OCI-LY3 (cell line): ENCODE data around the gene TBCA.

Experiments
- H2AFZ ChIP-seq: fragments of 200-600, 300-600 bp; shearing (Covaris generic); 2 replicates; pipeline ENCODE4 v1.6.0; 2014; ENCODE audit warnings: antibody characterized with exemption, low read depth, low read length
- H3K27ac ChIP-seq: fragments of 200-600, 300-600 bp; sonication (generic); 2 replicates; pipeline ENCODE4 v1.5.1; 2014; ENCODE audit warnings: mild to moderate bottlenecking, low read length, moderate library complexity, mixed read lengths
- H3K27me3 ChIP-seq: fragments of 200-600, 300-600 bp; sonication (generic); 2 replicates; pipeline ENCODE4 v1.6.1; 2014; ENCODE audit warnings: low read depth, low read length, mixed read lengths
- H3K36me3 ChIP-seq: fragments of 200-600, 300-600 bp; sonication (generic); replicated peaks from 2 replicates; pipeline ENCODE3; 2014; ENCODE audit warnings: low read depth, low read length, mixed read lengths
- H3K4me1 ChIP-seq: fragments of 300-600, 200-600 bp; sonication (generic); 2 replicates; pipeline ENCODE4 v1.6.1; 2014; ENCODE audit warnings: low read length, mixed read lengths
- H3K4me2 ChIP-seq: fragments of 200-600, 300-600 bp; sonication (generic); 2 replicates; pipeline ENCODE4 v1.6.1; 2014; ENCODE audit warnings: low read length, mixed read lengths
- H3K4me3 ChIP-seq: fragments of 300-600, 200-600 bp; sonication (generic); 2 replicates; pipeline ENCODE4 v1.5.1; 2014; ENCODE audit warnings: antibody characterized with exemption, mild to moderate bottlenecking, low read length, moderate library complexity
- H3K79me2 ChIP-seq: fragments of 300-600, 200-600 bp; shearing (Covaris generic); 2 replicates; pipeline ENCODE4 v1.6.1; 2014; ENCODE audit warnings: mild to moderate bottlenecking, low read length, mixed read lengths
- H3K9ac ChIP-seq: fragments of 300-600, 200-600 bp; shearing (Covaris generic); 2 replicates; pipeline ENCODE4 v1.6.0; 2014; ENCODE audit warnings: mild to moderate bottlenecking, low read length, moderate library complexity
- H3K9me3 ChIP-seq: fragments of 200-600, 300-600 bp; shearing (Covaris generic); 2 replicates; pipeline ENCODE4 v1.6.1; 2014; ENCODE audit warnings: low read length, mixed read lengths; ENCODE audit not compliant: insufficient read depth
- H4K20me1 ChIP-seq: fragments of 200-600, 300-600 bp; sonication (generic); 2 replicates; pipeline ENCODE4 v1.6.1; 2016; ENCODE audit warnings: low read length, mixed read lengths; ENCODE audit not compliant: insufficient read depth
- EZH2phosphoT487 ChIP-seq: fragments of 200-600 bp; shearing (Covaris generic); IDR thresholded peaks from 2 replicates; pipeline ENCODE4 v1.6.1; 2018; ENCODE audit warnings: antibody characterized with exemption, mixed run types, low read depth
- TF ChIP-seq, protein P1 (sequence below): fragments of 200-600, 300-600 bp; sonication (generic); IDR thresholded peaks from 2 replicates; pipeline ENCODE4 v1.5.1; 2014; ENCODE audit warnings: antibody characterized with exemption, low read length, low read depth

Gene TBCA

DNA sequence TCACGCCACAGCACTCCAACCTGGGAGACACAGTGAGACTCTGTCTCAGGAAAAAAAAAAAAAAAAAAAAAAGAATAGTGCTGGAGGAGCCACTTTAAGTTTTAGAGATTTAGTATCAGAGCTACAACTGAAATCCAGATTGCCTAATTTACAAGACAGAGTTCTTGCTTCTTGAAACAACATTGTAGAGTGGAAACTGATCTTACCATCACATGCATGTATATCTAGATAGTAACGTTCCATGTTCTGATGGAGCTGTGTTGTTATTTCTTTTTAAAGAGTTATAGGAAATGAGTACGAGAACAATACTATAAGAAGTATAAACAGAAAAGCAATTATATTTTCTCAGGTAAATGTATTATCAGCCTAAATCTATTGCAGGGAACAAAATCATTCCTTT is 48.9 kb downstream of the TBCA start:
- Histone ChIP-seq H3K9ac (no peak overlapping the region), H2AFZ (no peak overlapping the region), H3K36me3 (peaks cover 2% of the 10 kb centered on the region), H3K27ac (no peak overlapping the region), H3K4me3 (no peak overlapping the region), H4K20me1 (peaks cover 23% of the 10 kb centered on the region), H3K9me3 (no peaks in the 10 kb centered on the region), H3K27me3 (no peaks in the 10 kb centered on the region), H3K4me2 (no peak overlapping the region), H3K79me2 (peaks cover 66% of the 10 kb centered on the region), H3K4me1 (no peaks in the 10 kb centered on the region)
- TF ChIP-seq, protein P1, sequence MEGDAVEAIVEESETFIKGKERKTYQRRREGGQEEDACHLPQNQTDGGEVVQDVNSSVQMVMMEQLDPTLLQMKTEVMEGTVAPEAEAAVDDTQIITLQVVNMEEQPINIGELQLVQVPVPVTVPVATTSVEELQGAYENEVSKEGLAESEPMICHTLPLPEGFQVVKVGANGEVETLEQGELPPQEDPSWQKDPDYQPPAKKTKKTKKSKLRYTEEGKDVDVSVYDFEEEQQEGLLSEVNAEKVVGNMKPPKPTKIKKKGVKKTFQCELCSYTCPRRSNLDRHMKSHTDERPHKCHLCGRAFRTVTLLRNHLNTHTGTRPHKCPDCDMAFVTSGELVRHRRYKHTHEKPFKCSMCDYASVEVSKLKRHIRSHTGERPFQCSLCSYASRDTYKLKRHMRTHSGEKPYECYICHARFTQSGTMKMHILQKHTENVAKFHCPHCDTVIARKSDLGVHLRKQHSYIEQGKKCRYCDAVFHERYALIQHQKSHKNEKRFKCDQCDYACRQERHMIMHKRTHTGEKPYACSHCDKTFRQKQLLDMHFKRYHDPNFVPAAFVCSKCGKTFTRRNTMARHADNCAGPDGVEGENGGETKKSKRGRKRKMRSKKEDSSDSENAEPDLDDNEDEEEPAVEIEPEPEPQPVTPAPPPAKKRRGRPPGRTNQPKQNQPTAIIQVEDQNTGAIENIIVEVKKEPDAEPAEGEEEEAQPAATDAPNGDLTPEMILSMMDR = no peak
- TF ChIP-seq EZH2phosphoT487 = no peak

DNA sequence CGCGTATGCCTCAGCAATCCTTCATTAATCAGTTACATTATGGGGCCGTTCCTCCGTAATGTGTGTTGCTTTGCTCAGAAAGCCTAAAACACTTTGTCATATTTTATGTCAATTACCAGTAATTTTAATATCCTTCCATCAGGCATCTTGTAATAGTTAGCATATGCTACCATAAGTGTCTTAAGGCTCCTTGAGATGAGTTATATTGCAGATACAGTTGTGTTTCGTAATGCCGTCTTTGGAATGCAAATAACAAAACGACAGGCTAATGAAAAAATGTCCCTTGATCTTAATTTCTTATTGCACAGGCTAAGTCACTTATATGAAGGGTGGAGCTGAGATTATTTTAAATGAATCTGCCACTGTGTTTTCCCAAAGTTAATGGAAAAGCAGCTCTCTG is 50.5 kb downstream of the TBCA start:
- Histone ChIP-seq H4K20me1 (peaks cover 15% of the 10 kb centered on the region), H3K4me2 (no peak overlapping the region), H3K4me1 (no peaks in the 10 kb centered on the region), H3K9ac (no peak overlapping the region), H3K36me3 (peaks cover 2% of the 10 kb centered on the region), H3K9me3 (no peaks in the 10 kb centered on the region), H3K79me2 (peaks cover 66% of the 10 kb centered on the region), H2AFZ (no peak overlapping the region), H3K4me3 (no peak overlapping the region), H3K27me3 (no peaks in the 10 kb centered on the region), H3K27ac (no peak overlapping the region)
- TF ChIP-seq, protein P1 = no peak
- TF ChIP-seq EZH2phosphoT487 = no peak

DNA sequence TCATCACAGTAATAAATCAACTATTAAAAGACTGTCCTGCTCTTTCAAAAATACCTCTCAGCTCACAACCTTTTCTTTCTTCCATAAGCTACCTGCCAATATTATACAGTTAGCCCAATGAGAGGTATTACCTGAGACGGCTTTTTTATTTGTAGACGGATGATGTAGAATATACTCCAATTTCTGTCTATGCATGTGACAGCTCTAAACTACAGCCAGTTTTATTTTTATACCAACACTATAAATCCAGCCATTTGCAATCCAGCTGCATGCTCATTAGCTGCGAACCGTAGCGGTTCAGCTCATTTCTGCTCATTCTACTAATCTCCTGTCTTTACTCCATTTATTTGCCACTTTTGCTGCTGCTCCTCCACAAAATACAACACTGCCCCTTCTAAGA is 51.2 kb downstream of the TBCA start:
- H4K20me1 ChIP-seq = peaks cover 10% of the 10 kb centered on the region
- H2AFZ ChIP-seq = no peak overlapping the region
- no peaks in the 10 kb centered on the region for H3K9me3 ChIP-seq
- peaks cover 2% of the 10 kb centered on the region for H3K36me3 ChIP-seq
- H3K4me3 ChIP-seq = no peak overlapping the region
- H3K9ac ChIP-seq = no peak overlapping the region
- TF ChIP-seq EZH2phosphoT487 = no peak
- TF ChIP-seq, protein P1 = no peak
- no peaks in the 10 kb centered on the region for H3K27me3 ChIP-seq
- peaks cover 67% of the 10 kb centered on the region for H3K79me2 ChIP-seq
- no peak overlapping the region for H3K4me2 ChIP-seq
- H3K27ac ChIP-seq = no peak overlapping the region
- peaks cover 3% of the 10 kb centered on the region for H3K4me1 ChIP-seq

DNA sequence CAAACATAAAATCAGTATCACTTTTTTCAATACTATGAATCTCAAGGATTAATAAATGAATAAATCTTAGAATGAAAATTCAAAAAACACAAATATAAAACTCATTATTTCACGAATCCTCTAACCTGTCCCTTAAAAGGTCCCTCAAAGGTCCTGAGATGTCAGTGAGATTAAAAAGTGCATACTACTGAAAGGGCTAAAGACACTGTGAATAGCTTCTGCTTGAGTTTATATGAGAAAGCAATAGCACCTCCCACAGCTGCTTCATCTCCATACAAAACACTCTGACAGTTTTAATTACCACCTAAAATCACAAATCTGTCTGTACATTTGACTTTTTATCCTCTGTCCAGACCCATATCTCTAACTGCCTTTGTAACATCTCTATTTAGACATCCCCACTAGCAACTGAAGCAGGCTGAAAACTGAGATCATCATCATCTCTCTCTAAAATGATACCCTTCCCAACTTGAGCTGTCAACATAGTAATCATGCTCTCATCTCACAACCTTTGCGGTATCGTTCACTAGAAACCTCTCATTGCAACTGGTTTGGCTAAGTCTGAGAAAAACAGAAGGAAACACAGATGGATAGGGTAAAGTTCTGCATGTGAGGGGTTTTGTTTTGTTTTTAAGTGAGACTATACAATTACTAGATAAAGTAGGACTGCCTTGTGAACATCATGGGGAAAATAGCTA is 56.3 kb downstream of the TBCA start:
- H3K4me2 ChIP-seq = peak overlapping the region; percentile 81
- no peaks in the 10 kb centered on the region for H3K9me3 ChIP-seq
- peak overlapping the region; percentile 70 for H3K27ac ChIP-seq
- H3K4me1 ChIP-seq = peaks cover 19% of the 10 kb centered on the region
- peak overlapping the region; percentile 65 for H3K4me3 ChIP-seq
- H3K9ac ChIP-seq = peak overlapping the region; percentile 22
- H3K79me2 ChIP-seq = peaks cover 85% of the 10 kb centered on the region
- no peaks in the 10 kb centered on the region for H3K27me3 ChIP-seq
- peaks cover 36% of the 10 kb centered on the region for H4K20me1 ChIP-seq
- H2AFZ ChIP-seq = no peak overlapping the region
- TF ChIP-seq, protein P1 = no peak
- TF ChIP-seq EZH2phosphoT487 = no peak
- no peaks in the 10 kb centered on the region for H3K36me3 ChIP-seq
